GM19452 (cell line): Measurements from ENCODE around the gene SBNO2.
A peak's percentile ranks its signal among the peaks of the same experiment; 100 is the strongest.

Experiments
- ATAC-seq: cut with Tn5 transposase; IDR thresholded peaks from one replicate; pipeline ENCODE4 v1.9.1; 2021; ENCODE audit not compliant: unreplicated experiment

The SBNO2 gene, protein sequence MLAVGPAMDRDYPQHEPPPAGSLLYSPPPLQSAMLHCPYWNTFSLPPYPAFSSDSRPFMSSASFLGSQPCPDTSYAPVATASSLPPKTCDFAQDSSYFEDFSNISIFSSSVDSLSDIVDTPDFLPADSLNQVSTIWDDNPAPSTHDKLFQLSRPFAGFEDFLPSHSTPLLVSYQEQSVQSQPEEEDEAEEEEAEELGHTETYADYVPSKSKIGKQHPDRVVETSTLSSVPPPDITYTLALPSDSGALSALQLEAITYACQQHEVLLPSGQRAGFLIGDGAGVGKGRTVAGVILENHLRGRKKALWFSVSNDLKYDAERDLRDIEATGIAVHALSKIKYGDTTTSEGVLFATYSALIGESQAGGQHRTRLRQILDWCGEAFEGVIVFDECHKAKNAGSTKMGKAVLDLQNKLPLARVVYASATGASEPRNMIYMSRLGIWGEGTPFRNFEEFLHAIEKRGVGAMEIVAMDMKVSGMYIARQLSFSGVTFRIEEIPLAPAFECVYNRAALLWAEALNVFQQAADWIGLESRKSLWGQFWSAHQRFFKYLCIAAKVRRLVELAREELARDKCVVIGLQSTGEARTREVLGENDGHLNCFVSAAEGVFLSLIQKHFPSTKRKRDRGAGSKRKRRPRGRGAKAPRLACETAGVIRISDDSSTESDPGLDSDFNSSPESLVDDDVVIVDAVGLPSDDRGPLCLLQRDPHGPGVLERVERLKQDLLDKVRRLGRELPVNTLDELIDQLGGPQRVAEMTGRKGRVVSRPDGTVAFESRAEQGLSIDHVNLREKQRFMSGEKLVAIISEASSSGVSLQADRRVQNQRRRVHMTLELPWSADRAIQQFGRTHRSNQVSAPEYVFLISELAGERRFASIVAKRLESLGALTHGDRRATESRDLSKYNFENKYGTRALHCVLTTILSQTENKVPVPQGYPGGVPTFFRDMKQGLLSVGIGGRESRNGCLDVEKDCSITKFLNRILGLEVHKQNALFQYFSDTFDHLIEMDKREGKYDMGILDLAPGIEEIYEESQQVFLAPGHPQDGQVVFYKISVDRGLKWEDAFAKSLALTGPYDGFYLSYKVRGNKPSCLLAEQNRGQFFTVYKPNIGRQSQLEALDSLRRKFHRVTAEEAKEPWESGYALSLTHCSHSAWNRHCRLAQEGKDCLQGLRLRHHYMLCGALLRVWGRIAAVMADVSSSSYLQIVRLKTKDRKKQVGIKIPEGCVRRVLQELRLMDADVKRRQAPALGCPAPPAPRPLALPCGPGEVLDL (N-terminal part only)

DNA sequence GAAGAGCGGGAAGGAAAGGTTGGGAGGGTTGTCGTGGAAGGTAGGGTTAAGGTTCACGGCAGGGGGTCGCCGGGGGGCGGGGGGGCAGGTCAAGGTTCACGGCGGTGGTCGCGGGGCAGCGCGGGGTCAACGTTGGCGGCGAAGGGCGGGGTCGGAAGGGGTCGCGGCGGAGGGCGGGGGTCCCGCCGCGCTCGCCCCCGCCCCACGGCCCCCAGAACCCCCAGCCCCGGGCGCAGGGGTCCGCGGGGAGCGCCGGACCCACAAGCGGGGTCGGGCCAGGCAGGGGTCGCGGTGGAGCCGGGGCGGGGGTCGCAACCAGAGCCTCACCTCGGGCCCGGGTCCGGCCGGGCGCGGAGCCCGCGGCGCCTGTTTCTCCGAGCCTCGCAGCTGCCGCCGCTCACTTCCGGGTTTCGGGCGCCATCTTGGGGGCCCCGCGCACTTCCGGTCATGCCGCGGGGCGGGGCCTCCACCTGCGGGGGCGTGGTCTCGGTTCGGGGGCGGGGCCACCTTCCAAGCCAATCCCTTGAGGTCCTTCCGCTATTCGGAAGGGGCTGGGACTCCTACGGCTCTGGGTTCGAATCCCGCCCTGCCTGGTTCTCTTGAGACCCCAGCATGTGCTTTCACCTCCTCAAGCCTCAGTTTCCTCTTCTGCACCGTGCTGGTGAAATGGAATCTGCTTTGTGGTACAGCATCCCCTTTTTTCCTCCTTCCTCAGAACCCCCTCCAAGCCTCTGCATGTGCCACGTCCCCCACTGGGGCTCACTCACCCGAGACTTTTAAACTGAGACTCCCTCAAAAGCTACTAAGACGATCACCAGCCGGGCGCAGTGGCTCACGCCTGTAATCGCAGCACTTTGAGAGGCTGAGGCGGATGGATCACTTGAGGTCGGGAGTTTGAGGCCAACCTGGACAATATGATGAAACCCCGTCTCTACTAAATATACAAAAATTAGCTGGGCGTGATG, at the start of gene SBNO2:
SBNO2 (minus strand) TSS at position 424 of the 965 bp plus-strand sequence. CDS start 19,992 bp downstream, outside the sequence.
- peak; percentile 68 for ATAC-seq

DNA sequence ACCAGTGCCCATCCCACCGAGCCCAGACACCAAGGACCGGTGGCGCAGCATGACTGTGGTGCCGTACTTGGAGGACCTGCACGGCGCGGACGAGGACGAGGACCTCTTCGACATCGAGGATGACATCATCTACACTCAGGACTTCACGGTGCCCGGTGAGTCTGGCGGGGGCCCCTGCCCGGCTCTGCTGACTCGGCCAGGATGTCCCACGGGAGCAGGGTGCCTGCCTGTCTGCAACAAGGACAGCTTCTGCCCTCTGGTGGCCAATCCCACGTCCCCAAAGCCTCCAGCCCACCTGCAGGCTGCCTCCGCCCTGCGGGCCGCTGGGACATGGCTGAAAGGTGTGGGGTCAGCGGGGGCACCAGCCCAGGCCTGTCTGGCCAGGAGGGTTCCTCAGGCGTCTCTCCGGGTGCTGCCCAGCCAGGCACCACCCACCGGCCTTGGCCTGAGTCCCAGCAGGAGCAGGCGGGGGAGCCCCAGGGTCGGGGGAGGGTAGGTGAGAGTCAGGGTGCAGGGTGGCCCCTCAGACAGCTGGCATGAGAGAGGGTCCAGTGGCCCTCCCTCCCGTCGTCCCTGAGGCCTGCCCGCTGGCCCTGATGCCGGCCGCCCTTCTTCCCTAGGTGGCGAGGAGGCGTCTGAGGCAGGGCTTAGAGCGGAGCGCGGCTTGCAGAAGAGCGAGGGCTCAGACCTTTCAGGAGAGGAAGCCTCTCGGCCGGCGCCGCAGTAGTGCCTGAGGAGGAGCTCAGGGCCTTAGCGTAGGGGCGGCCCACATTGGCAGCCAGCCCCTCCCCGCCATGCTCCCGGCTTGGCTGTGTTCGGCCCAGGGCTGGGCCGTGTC, 49.2 kb upstream of the SBNO2 start:
- no peak for ATAC-seq

DNA sequence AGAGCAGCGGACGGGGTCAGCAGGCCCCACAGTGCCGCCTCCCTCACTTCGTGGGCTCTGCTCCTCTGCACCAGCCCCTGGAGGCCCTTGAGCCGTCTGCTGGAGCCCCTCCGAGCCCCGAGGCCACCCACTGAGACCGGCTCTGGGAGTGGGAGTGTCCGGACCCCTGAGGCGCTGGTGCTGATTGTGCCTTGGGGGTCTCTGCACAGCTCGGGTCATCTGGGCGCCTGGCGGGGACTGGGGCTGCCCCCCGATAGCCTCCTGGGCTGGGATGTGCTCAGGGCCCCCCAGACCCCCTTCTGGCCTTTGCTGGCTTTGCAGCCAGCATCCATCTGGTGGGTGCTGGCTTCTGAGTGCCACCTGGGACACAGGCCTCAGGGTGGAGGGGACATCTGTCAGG, 48.3 kb upstream of the SBNO2 start:
- ATAC-seq: no peak

DNA sequence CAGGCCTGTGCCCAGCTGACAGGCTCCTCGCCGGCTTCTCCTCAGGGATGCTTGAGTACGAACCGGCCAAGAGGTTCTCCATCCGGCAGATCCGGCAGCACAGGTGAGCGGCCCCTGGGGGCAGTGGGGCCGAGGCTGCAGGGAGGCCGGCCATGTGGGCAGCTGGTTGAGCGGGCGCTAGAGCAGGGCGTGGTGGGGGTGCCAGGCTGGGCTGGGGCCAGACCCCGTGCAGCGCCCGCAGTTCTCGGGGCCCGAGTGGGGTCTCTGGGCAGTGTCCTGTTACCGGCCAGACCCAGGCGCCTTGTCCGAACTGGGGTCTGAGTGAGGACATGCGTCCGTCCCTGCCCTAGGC, 47.8 kb upstream of the SBNO2 start:
- ATAC-seq: no peak

DNA sequence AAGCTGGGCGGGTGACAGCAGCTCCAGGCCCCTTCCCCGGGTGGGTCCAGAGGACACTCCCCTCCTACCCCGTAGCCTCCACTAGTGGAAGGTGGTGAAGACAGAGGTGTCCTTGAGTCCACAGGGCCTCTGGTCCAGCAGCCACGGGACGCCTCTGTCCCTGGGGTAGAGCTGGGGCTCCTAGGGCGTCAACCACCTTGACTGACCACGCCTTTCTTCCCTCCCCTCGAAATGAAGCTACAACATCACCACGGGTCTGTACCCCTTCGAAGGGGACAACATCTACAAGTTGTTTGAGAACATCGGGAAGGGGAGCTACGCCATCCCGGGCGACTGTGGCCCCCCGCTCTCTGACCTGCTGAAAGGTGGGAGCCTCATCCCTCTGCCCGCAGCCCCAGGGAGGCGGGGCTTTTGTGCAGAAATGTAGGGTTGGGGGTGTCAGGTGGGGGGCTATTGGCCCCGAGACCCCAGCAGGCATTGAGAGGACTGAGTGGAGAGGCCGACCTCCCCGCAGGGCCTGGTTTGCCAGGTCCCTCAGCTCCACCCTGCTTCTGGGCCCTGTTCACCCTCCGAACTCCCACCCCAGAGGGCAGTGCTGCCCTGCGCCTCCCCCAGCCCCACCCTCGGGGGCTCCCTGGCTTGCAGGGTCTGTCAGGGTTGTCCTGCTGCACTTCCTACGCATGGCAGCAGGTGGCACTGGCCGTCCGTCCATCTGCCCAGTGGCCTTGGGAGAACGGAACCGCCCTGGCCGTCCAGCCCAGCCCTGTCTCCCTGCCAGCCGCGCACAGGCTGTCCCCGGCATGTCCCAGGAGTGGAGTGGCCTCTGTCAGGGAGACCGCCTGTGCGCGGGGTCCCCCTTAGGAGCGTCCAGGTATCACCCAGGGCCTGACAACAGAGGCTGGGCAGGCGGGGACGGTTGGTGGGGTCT, 47.2 kb upstream of the SBNO2 start:
- no peak for ATAC-seq

DNA sequence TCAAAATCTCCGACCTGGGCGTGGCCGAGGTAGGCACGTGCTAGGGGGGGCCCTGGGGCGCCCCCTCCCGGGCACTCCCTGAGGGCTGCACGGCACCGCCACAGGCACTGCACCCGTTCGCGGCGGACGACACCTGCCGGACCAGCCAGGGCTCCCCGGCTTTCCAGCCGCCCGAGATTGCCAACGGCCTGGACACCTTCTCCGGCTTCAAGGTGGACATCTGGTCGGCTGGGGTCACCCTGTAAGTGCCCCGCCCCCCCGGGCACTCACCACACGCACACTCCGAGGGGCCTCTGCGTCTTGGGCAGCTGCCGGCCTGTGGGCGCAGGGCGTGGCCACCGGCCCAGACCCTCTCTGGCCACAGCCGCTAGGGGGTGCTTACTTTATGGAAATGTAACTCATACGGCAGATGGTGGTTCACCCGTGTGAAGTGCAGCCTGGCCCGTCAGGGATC, 46.4 kb upstream of the SBNO2 start:
- no peak for ATAC-seq

DNA sequence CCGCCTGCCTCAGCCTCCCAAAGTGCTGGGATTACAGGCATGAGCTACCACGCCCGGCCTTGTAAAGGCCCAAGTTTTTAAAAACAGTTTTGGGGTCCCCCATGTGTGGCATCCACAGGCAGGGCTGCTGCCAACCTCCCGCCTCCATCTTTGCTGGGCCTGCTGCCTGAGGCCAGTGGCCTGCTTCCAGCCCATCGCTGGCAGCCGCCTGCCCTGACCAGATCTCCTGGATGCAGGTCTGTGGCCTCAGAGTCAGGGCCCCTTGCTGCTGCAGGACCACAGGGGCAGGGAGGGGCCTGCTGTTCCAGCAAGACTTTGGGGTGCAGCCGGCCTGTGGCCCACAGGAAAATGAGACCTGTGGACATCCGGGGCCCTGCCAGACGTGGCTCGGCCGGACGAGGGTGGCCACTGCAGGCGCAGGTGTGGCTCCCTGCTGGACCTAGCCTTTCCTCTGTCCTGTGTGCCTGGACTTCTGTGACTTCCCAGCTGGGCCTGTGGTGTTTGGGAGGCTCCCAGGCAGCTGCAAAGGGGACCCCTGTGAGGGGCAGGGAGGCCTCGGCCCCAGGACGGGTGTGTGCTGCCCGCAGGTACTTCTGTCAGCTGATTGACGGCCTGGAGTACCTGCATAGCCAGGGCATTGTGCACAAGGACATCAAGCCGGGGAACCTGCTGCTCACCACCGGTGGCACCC, 45.9 kb upstream of the SBNO2 start:
- no peak for ATAC-seq

DNA sequence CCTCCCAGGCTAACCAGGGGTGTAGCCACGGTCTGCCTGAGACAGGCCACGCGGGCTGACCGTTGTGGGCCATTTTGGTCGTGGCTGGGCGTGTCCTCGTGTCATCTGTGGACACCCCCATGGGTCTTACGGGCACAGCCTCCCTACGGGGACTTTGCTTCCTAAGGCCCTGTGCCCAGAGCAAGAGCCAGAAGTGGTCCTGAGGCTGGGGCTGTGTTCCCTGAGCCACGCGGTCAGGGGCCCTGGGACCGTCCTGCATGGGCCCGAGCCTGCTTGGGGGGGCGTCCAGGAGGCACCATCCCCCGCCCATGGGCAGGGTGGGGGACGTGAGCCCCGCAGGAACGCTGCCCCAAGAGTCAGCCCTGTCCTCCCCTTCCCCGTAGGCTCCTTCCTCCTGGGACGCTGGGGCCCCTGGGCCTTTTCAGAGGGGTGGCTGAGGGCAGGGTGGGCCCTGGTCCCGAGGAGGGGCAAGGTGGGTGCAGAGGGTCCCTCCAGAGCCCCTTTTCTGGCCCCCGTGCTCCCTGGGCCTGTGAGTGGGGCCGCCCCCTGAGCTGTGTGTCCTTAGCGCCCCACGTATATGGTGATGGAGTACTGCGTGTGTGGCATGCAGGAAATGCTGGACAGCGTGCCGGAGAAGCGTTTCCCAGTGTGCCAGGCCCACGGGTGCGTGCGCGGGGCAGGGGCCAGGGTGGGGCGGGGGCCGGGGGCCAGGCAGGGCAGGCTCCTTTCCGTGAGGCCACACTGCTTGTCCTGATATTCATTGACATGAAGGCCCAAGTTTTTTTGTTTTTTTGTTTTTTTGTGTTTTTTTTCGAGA, 44.9 kb upstream of the SBNO2 start:
- ATAC-seq: no peak

DNA sequence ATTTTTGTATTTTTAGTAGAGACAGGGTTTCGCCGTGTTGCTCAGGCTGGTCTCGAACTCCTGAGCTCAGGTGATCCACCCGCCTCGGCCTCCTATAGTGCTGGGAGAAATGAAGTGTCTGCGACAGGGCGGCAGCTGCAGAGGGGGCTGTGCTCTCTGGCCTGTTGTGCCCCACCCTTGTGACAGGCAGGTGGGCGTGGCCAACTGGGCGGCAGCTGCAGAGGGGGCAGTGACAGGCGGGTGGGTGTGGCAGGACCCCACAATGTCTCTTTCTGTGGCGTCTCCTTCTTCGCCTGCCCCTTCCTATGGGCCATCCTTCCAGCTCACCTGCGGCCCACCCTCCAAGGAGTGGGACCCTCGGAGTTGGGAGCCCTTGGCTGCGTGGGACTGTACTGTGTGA, 43.3 kb upstream of the SBNO2 start:
- ATAC-seq: no peak

DNA sequence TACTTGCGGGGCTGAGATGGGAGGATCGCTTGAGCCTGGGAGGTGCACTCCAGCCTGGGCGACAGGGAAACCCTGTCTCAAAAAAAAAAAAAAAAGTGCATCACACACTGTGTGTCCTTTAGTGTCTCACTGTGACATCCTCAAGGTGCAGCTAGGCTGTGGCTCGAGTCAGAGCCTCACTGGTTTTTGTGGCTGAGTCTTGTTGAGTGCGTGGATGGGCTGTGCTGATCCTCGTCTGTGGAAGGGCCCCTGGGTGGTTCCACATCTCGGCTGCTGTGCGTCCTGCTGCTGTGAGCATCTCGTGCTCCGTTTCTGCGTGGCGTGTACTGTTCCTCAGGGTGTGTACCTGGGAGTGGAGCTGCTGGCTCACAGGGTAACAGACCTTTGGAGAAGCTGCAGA, 42.7 kb upstream of the SBNO2 start:
- ATAC-seq: no peak

DNA sequence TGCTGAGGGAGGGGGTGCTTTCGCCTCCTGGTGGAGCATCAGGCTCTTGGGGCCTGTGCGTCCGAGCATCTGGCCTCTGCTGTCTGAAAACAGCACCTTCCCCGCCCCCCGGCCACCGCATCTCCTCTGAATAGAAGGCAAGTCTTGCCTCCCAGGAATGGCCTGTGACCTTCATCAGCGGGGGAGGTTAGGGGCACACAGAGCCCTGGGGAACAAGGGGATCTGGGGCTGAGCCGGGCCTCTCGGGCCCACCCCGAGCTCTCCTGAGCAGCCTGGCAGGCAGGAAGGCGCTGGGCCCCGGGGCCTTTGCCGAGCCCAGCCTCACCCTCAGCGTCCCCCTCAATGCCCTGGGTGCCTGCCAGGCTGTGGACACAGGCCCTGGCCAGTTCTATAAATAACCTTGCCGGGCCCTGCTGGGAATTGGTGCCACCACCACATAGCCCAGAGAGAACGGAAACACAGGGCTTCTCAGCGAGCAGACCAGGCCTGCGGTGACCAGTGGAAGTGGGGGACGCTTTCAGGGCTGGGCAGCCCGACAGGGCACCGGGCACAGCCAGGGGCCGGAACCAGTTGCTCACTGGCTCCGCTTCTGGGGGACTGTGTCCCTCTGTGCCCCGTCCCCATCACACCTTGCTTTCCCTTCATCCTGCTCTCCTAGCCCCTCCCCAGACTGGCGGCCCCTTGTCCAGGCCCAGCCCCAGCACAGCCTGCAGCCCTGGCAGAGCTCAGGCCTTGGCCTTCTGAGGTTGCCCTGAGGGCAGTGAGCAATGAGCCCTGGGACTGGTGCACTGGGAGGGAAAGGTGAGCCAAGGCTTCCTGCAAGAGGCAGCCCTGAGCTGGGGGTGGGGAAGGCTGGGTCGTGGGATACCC, 41.0 kb upstream of the SBNO2 start:
- ATAC-seq: no peak

DNA sequence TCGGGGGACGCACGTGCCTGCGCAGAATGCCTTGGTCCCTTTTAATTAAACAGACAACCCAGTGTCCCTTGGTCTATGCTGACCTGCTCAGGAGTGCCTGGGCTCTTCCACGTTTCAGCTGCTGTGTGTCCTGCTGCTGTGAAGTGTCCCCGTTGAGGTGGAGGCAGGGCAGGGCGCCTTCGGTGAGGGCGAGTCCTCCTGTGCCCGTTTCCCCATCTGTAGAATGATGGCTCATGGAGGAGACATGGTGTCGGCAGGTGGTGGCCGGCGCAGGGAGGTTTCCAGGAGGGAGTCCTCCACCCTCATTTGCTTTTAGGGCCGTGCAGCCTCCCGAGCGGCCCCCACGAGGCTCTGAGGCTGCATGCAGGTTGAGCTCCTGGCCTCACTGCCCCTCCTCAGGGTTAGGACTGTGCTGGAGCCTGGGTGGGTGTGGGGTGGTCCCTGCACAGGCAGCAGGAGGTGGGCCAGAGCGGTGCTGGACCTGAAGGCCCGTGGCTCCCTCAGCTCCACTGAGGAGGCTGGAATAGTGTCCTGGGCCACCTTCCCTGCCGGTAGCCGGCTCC, 40.3 kb upstream of the SBNO2 start:
- no peak for ATAC-seq

DNA sequence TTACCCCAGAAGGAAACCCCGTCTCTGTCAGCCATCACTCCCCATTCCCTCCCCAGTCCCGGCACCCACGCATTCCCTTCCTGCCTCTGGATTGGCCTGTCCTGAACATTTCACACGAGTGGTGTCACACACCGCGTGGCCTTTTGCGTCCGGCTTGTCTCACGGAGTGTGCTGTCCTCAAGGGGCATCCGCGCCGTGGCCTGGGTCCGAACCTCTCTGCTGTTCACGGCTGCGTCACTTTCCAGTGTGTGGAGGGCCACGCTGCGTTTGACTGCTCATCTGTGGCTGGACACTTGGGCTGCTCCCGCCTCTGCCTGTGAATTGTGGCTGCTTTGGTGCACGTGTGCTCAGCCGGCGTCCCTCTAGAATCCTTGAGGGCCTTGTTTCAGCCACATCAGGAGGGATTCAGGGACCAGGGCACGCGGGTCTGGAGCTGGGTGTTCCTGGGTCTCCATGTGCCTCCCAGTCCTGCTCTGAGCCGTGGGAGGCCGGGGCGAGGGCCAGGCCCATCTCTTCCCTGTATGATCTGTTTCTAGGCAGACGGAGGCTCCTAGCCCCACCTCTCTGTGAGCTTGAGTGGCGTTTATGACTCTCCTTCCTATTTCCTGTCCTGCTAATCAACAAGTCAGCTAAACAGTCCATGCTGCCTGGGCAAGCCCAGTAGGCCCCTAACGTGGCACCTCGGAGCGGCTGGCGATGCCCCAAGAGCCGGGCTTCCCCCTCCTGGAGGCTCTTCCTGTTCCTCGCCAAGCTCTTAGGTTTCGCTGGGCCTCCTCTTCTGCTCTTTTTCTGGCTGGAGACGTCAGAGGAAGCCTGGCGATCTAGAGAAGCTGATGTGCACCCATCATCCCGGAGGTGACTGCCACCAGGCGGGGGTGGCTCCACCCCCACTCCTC, 39.6 kb upstream of the SBNO2 start:
- no peak for ATAC-seq

DNA sequence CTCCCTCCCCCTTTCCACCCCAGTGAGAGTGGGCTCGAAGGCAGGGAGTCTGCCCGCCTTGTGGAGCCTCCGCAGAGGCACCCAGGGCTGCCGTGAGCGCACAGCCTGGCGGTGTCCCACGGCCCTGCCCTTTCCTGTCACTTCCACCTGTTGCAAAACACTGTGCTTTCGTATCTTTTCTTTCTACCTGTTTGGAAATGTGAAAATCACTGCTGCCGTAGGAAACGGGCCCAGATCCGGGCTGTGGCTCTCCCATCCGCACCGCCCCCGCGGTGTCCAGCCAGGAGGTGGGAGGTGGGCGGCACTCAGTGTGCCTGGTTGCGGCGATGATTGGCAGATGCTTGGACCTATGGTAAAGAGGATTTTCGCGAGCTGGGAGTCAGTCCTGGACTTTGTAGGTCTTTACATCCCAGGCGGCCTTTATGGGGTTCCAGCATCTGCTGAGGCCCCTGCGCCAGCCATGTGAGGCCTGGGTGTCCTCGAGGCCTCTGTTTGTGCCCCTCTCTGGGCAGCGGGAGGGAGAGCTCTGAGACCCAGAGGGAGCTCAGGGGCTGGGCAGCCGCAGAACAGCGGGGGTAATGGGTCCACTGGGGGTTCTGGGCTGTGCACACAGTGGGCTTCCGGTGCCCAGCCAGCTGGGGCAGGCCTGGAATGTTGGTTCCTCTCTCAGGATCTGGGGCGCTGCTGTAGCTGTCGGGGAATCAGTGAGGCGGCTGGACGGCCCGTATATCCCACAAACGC, 37.6 kb upstream of the SBNO2 start:
- ATAC-seq: no peak
